ENCODE data around the gene CBLN2.

- TF ChIP-seq ZNF8 (CRISPR knock-in tag; IDR thresholded peaks at IDR 0.05) (no peak), PATZ1 (CRISPR knock-in tag; IDR thresholded peaks at IDR 0.05; ENCODE audit: borderline replicate concordance) (no peak), CSRNP3 (CRISPR knock-in tag; IDR thresholded peaks at IDR 0.05) (no peak), CSDC2 (CRISPR knock-in tag; IDR thresholded peaks at IDR 0.05) (no peak), ZFP3 (CRISPR knock-in tag; IDR thresholded peaks at IDR 0.05) (no peak)
Measured at GRCh38 chr18:72555968-72556367, 11.8 kb upstream of the CBLN2 start.

Data from SK-N-SH treated with all-trans-retinoic acid at 6 μM for 48 hours (cell line).